GM12878 (cell line): ENCODE results near the gene RERE. TPM values are rescaled to one million over a fixed set of nuclear protein-coding genes. Genes with fewer than 3 reads are reported as not detected.

Source experiments
- ATAC-seq: fragments of 200-7000 bp; cut with Tn5 transposase; 3 replicates; pipeline ENCODE4 v1.9.1; 2020; ENCODE audit warnings: mild to moderate bottlenecking, moderate library complexity
- BruUV-seq: library from RNA; stranded (reverse); fragments of 400-500 nt; replicated peaks from 2 replicates; lab custom pipeline; 2021; lab: Mats Ljungman, UMichigan
- CTCF ChIA-PET: fragments of 300-600 bp; sonication (Branson Sonifier 250); formaldehyde crosslinking; extraction: SDS; loops from one replicate; lab custom pipeline; 2021; ENCODE audit warnings: inconsistent platforms; lab: Yijun Ruan, JAX
- POLR2A ChIA-PET: fragments of 350-600 bp; formaldehyde crosslinking; extraction: SDS; loops from one replicate; lab custom pipeline; 2021; ENCODE audit warnings: inconsistent platforms; lab: Charles Lee
- RAD21 ChIA-PET: fragments of 300-600 bp; sonication (Branson Sonifier 250); formaldehyde crosslinking; loops from one replicate; lab custom pipeline; 2023; ENCODE audit warnings: antibody characterized with exemption; ENCODE audit not compliant: unreplicated experiment; lab: Charles Lee
- SMC1A ChIA-PET: fragments of 300-600 bp; sonication (Branson Sonifier 250); formaldehyde crosslinking; loops from one replicate; lab custom pipeline; 2023; ENCODE audit not compliant: unreplicated experiment, uncharacterized antibody; lab: Charles Lee
- DNase-seq: peaks from one replicate; pipeline ENCODE4 v3.0.0-alpha.2; 2011; ENCODE audit warnings: low read depth, low spot score
- FAIRE-seq: peaks from 3 replicates; lab custom pipeline; 2011; peaks lifted over from hg19 to GRCh38; lab: Jason Lieb, UNC
- H2AFZ ChIP-seq: 2 replicates; pipeline ENCODE4 v1.6.0; 2011; ENCODE audit warnings: low read depth, low read length, control low read depth; ENCODE audit not compliant: control insufficient read depth
- H3K27ac ChIP-seq: 2 replicates; pipeline ENCODE4 v1.5.1; 2011; ENCODE audit warnings: control low read depth; ENCODE audit not compliant: control insufficient read depth, insufficient read depth
- H3K27me3 ChIP-seq, 2 experiments: replicated peaks in 1 of 2; 2 replicates each; pipeline versions ENCODE4 v1.6.0 to v1.6.1; 2011; ENCODE audit warnings: low read length in 1 of 2; ENCODE audit not compliant: control insufficient read depth in 2 of 2, insufficient read depth in 2 of 2
- H3K36me3 ChIP-seq, 2 experiments: 2 replicates each; pipeline ENCODE4 v1.5.1; 2011; ENCODE audit warnings: low read length in 1 of 2; ENCODE audit not compliant: control insufficient read depth in 2 of 2, insufficient read depth in 2 of 2
- H3K4me1 ChIP-seq: 2 replicates; pipeline ENCODE4 v1.6.1; 2011; ENCODE audit warnings: mild to moderate bottlenecking, low read length, moderate library complexity, mixed read lengths; ENCODE audit not compliant: control insufficient read depth, insufficient read depth
- H3K4me2 ChIP-seq: 2 replicates; pipeline ENCODE4 v1.6.0; 2011; ENCODE audit warnings: control low read depth; ENCODE audit not compliant: control insufficient read depth, insufficient read depth
- H3K4me3 ChIP-seq: fragments of 200-600 bp; sonication (generic); 2 replicates; pipeline ENCODE4 v1.5.1; 2016
- H3K79me2 ChIP-seq: 2 replicates; pipeline ENCODE4 v1.6.0; 2011; ENCODE audit warnings: low read length; ENCODE audit not compliant: control insufficient read depth, insufficient read depth
- H3K9ac ChIP-seq: 2 replicates; pipeline ENCODE4 v1.8.0; 2011; ENCODE audit warnings: low read length, control low read depth, mixed read lengths; ENCODE audit not compliant: control insufficient read depth, insufficient read depth
- H3K9me3 ChIP-seq: replicated peaks from 3 replicates; pipeline ENCODE4 v1.5.1; 2011; ENCODE audit warnings: mild to moderate bottlenecking, low read length; ENCODE audit not compliant: control insufficient read depth, insufficient read depth
- H4K20me1 ChIP-seq: 2 replicates; pipeline ENCODE4 v1.6.0; 2011; ENCODE audit not compliant: control insufficient read depth, insufficient read depth
- CBFB ChIP-seq: IDR thresholded peaks from 2 replicates; pipeline ENCODE4 v1.6.1; 2016; ENCODE audit warnings: antibody characterized with exemption, low read depth
- E2F4 ChIP-seq: IDR thresholded peaks from 2 replicates; pipeline ENCODE4 v1.6.1; 2012; ENCODE audit warnings: low read depth, low read length, improper control_type of control experiment
- FOS ChIP-seq: IDR thresholded peaks from 3 replicates; pipeline ENCODE4 v1.6.1; 2011; ENCODE audit warnings: borderline replicate concordance; ENCODE audit not compliant: insufficient read length; ENCODE audit errors: extremely low read depth
- HCFC1 ChIP-seq: fragments of 150-350 bp; IDR thresholded peaks from 2 replicates; pipeline ENCODE4 v1.6.1; 2014; ENCODE audit warnings: low read length
- RELB ChIP-seq: fragments of 450-650 bp; IDR thresholded peaks from 2 replicates; pipeline ENCODE4 v1.6.1; 2017; ENCODE audit warnings: low read depth, mild to moderate bottlenecking, moderate library complexity
- ZNF384 ChIP-seq: IDR thresholded peaks from 2 replicates; pipeline ENCODE4 v1.6.1; 2012; ENCODE audit warnings: low read depth, mild to moderate bottlenecking, low read length, improper control_type of control experiment, borderline replicate concordance
- ZSCAN29 ChIP-seq: fragments of 450-650 bp; IDR thresholded peaks from 2 replicates; pipeline ENCODE4 v1.6.1; 2017; ENCODE audit warnings: mild to moderate bottlenecking, moderate library complexity
- ZZZ3 ChIP-seq: IDR thresholded peaks from 2 replicates; pipeline ENCODE4 v1.6.1; 2011; ENCODE audit warnings: low read depth; ENCODE audit not compliant: control insufficient read depth, insufficient read length
- WGBS: methylation state at CpG from one replicate; pipeline ENCODE4 v1.1.6; 2016; ENCODE audit warnings: low lambda C conversion rate; ENCODE audit not compliant: insufficient replicate concordance, insufficient coverage; ENCODE audit errors: missing lambda C conversion rate; 5-methylcytosine and 5-hydroxymethylcytosine counted together
- in situ Hi-C: fragments of 300-500 bp; cut with MboI; formaldehyde crosslinking; loops from 9 replicates; pipeline ENCODE4 v1.14.3; 2018; ENCODE audit warnings: mixed read lengths
- intact Hi-C: fragments of 100-400 bp; cut with micrococcal nuclease; formaldehyde crosslinking; loops from one replicate; pipeline ENCODE4 v1.14.2; 2022; ENCODE audit not compliant: unreplicated experiment
- polyA plus RNA-seq, 11 experiments: library from polyadenylated mRNA; depleted of rRNA in 4 of 11; unstranded in 6 of 11; stranded (reverse) in 5 of 11; fragments of >200 nt; fragmentation: Nextera tagmentation in 4 of 11; fragmentation: Illumina TruSeq in 1 of 11; extraction: Ambion mirVana in 4 of 11; extraction: Trizol in 1 of 11; gene quantifications; 1 replicate in 1 of 11; 2 replicates in 10 of 11; pipeline versions ENCODE4 v1.2.1 to v1.2.3, GENCODE V29; 2011 to 2016; ENCODE audit warnings: inconsistent platforms in 2 of 11, missing spikeins in 2 of 11, low read depth in 1 of 11
- total RNA-seq, 4 experiments: library from RNA; depleted of rRNA in 3 of 4; stranded (reverse); fragments of >200 nt in 3 of 4; fragmentation: Illumina TruSeq in 1 of 4; extraction: Trizol in 1 of 4; gene quantifications; 2 replicates each; pipeline versions ENCODE4 v1.2.1 to v1.2.3, GENCODE V29; 2013 to 2021

Gene RERE
- total and polyA plus RNA-seq, 10 of the 15 experiments (the other 5 are each of a cell fraction or from before 2014, with no cell fraction given) = 5.2 to 60.5 (median 20.2) TPM

GRCh38 chr1:8376358-8376840 is 441.0 kb downstream of the RERE start:
- in situ Hi-C loops (no loop called here), intact Hi-C loops (no loop called here)
- Histone ChIP-seq H3K36me3 (peaks cover 10 to 12% of the 10 kb centered on the region in 2 experiments), H2AFZ (no peak overlapping the region), H4K20me1 (no peaks in the 10 kb centered on the region; the same call in 1 of the 2 replicates), H3K79me2 (no peaks in the 10 kb centered on the region; the same call in none of the 2 replicates), H3K27me3 (no peaks in the 10 kb centered on the region), H3K9ac (no peak overlapping the region), H3K9me3 (no peaks in the 10 kb centered on the region), H3K4me1 (no peaks in the 10 kb centered on the region), H3K4me3 (no peak overlapping the region), H3K4me2 (no peak overlapping the region), H3K27ac (no peak overlapping the region)
- FAIRE-seq = no peak
- BruUV-seq = no TSS peak
- ChIA-PET SMC1A (interaction anchor here (1.2 to 2.6 kb wide), 2 partner anchors 45 to 55 kb away, joined by 3 to 8 read pairs; no protein-coding TSS in a partner anchor), RAD21 (interaction anchor here (1.7 kb wide), 1 partner anchor 473 kb away, joined by 5 read pairs; no protein-coding TSS in a partner anchor), CTCF (interaction anchor here (0.7 to 1.5 kb wide), 4 partner anchors 11 to 350 kb away, joined by 3 to 4 read pairs (median 3); no protein-coding TSS in a partner anchor), POLR2A (no interaction called here)
- WGBS = 86% methylated on average over 4 of the region's 4 CpGs
- DNase-seq = no peak
- no peak for TF ChIP-seq HCFC1
- no peak for TF ChIP-seq RELB
- TF ChIP-seq FOS = no peak
- no peak for TF ChIP-seq E2F4
- no peak for TF ChIP-seq ZZZ3
- no peak for TF ChIP-seq CBFB
- no peak for TF ChIP-seq ZSCAN29
- TF ChIP-seq ZNF384 = no peak
- no peak for ATAC-seq
